Duodenal mucosa (tissue), 2 donors: Measurements from ENCODE around the gene EDA.
"Not testable (repeated sequence)": the region's sequence is repeated elsewhere in the genome, so short reads cannot be mapped to it uniquely, and the experiment has no call there.

Experiments
- H3K27ac ChIP-seq: one replicate; pipeline ENCODE4 v1.7.0; 2013; ENCODE audit warnings: low read depth, low read length
- H3K27me3 ChIP-seq, 2 donors: one replicate each; pipeline ENCODE4 v1.7.0; 2013; ENCODE audit warnings: low read length in 2 of 2, control low read depth in 1 of 2; ENCODE audit not compliant: insufficient read depth in 2 of 2, control insufficient read depth in 1 of 2
- H3K36me3 ChIP-seq, 2 donors: one replicate each; pipeline ENCODE4 v1.7.0; 2013; ENCODE audit warnings: low read length in 2 of 2, control low read depth in 1 of 2; ENCODE audit not compliant: insufficient read depth in 2 of 2, control insufficient read depth in 1 of 2
- H3K4me1 ChIP-seq, 2 donors: one replicate each; pipeline ENCODE4 v1.7.0; 2013; ENCODE audit warnings: low read length in 2 of 2, control low read depth in 1 of 2; ENCODE audit not compliant: insufficient read depth in 2 of 2, control insufficient read depth in 1 of 2
- H3K4me3 ChIP-seq, 2 donors: one replicate each; pipeline ENCODE4 v1.7.0; 2013; ENCODE audit warnings: low read length in 2 of 2, low read depth in 1 of 2
- H3K9ac ChIP-seq, 2 donors: one replicate each; pipeline ENCODE4 v1.7.0; 2013; ENCODE audit warnings: low read length in 2 of 2, low read depth in 1 of 2
- H3K9me3 ChIP-seq, 2 donors: one replicate each; pipeline ENCODE4 v1.7.0; 2013; ENCODE audit warnings: low read length in 2 of 2, control low read depth in 1 of 2; ENCODE audit not compliant: control insufficient read depth in 1 of 2

EDA gene

GRCh38 chrX:69987691-69988090 is 371.8 kb downstream of the EDA start:
- Histone ChIP-seq H3K9ac (no peak overlapping the region), H3K27me3 (no peaks in the 10 kb centered on the region), H3K4me3 (no peak overlapping the region)

GRCh38 chrX:69988955-69989394 is 373.1 kb downstream of the EDA start:
- Histone ChIP-seq H3K36me3 (no peaks in the 10 kb centered on the region), H3K9ac (no peak overlapping the region), H3K4me1 (no peaks in the 10 kb centered on the region), H3K27me3 (no peaks in the 10 kb centered on the region), H3K27ac (no peak overlapping the region), H3K4me3 (no peak overlapping the region), H3K9me3 (no peaks in the 10 kb centered on the region)

More at GRCh38 chrX:69987691-69988090, 371.8 kb downstream of the EDA start:
- Histone ChIP-seq H3K4me1 (no peaks in the 10 kb centered on the region), H3K36me3 (no peaks in the 10 kb centered on the region), H3K27ac (no peak overlapping the region), H3K9me3 (no peaks in the 10 kb centered on the region)

- no peak overlapping the region for H3K4me3 ChIP-seq
- H3K27me3 ChIP-seq: no peaks in the 10 kb centered on the region
- no peaks in the 10 kb centered on the region for H3K4me1 ChIP-seq
- no peaks in the 10 kb centered on the region for H3K9me3 ChIP-seq
- H3K36me3 ChIP-seq: no peaks in the 10 kb centered on the region
- H3K9ac ChIP-seq: no peak overlapping the region
- H3K27ac ChIP-seq: no peak overlapping the region
These were observed 375.8 kb downstream of the EDA start for GRCh38 chrX:69991685-69992084.

- H3K27ac ChIP-seq: no peak overlapping the region
- H3K4me3 ChIP-seq: no peak overlapping the region
- H3K9me3 ChIP-seq: no peaks in the 10 kb centered on the region
- H3K9ac ChIP-seq: no peak overlapping the region
- no peaks in the 10 kb centered on the region for H3K4me1 ChIP-seq
- no peaks in the 10 kb centered on the region for H3K36me3 ChIP-seq
- H3K27me3 ChIP-seq: no peaks in the 10 kb centered on the region
These were observed 377.6 kb downstream of the EDA start for GRCh38 chrX:69993494-69993893.

GRCh38 chrX:69995362-69996112 is 379.6 kb downstream of the EDA start:
- Histone ChIP-seq H3K9me3 (no peaks in the 10 kb centered on the region), H3K27ac (no peak overlapping the region), H3K4me1 (no peaks in the 10 kb centered on the region), H3K9ac (no peak overlapping the region), H3K27me3 (no peaks in the 10 kb centered on the region), H3K4me3 (no peak overlapping the region), H3K36me3 (no peaks in the 10 kb centered on the region)

GRCh38 chrX:69996113-69996468 is 380.2 kb downstream of the EDA start:
- no peaks in the 10 kb centered on the region for H3K27me3 ChIP-seq
- no peak overlapping the region for H3K27ac ChIP-seq
- no peaks in the 10 kb centered on the region for H3K4me1 ChIP-seq
- no peaks in the 10 kb centered on the region for H3K36me3 ChIP-seq
- no peaks in the 10 kb centered on the region for H3K9me3 ChIP-seq
- no peak overlapping the region for H3K4me3 ChIP-seq
- H3K9ac ChIP-seq: no peak overlapping the region

GRCh38 chrX:69998299-69998698 is 382.4 kb downstream of the EDA start:
- not testable (repeated sequence) for H3K27me3 ChIP-seq, H3K27ac ChIP-seq, H3K4me3 ChIP-seq, H3K36me3 ChIP-seq, H3K9ac ChIP-seq, H3K4me1 ChIP-seq, H3K9me3 ChIP-seq

- Histone ChIP-seq H3K4me3 (no peak overlapping the region), H3K9me3 (no peaks in the 10 kb centered on the region), H3K4me1 (no peaks in the 10 kb centered on the region), H3K27me3 (no peaks in the 10 kb centered on the region), H3K9ac (no peak overlapping the region), H3K36me3 (no peaks in the 10 kb centered on the region), H3K27ac (no peak overlapping the region)
These were observed 385.4 kb downstream of the EDA start for GRCh38 chrX:70001269-70001668.

- H3K9me3 ChIP-seq: no peaks in the 10 kb centered on the region
- H3K36me3 ChIP-seq: no peaks in the 10 kb centered on the region
- no peak overlapping the region for H3K27ac ChIP-seq
- H3K4me3 ChIP-seq: no peak overlapping the region
- no peak overlapping the region for H3K9ac ChIP-seq
- H3K4me1 ChIP-seq: no peaks in the 10 kb centered on the region
- H3K27me3 ChIP-seq: no peaks in the 10 kb centered on the region
These were observed 385.9 kb downstream of the EDA start for GRCh38 chrX:70001708-70002341.

- no peaks in the 10 kb centered on the region for H3K36me3 ChIP-seq
- H3K4me1 ChIP-seq: no peaks in the 10 kb centered on the region
- no peak overlapping the region for H3K4me3 ChIP-seq
- H3K9me3 ChIP-seq: no peaks in the 10 kb centered on the region
- no peak overlapping the region for H3K27ac ChIP-seq
- no peak overlapping the region for H3K9ac ChIP-seq
- H3K27me3 ChIP-seq: no peaks in the 10 kb centered on the region
These were observed 392.0 kb downstream of the EDA start for GRCh38 chrX:70007946-70008345.
